Kidney (tissue), 2 donors: ENCODE data around the gene SLC35A1. TPM values are rescaled to one million over a fixed set of nuclear protein-coding genes. Genes with fewer than 3 reads are reported as not detected.

Experiments used
- polyA plus RNA-seq: library from polyadenylated mRNA; stranded (reverse); fragments of 350-450 nt; fragmentation: Illumina TruSeq; extraction: RNeasy Lipid Tissue Mini Kit (QIAGEN cat#74804); gene quantifications from one replicate; pipeline ENCODE4 v1.2.3, GENCODE V29; 2014; ENCODE audit warnings: low read depth, low replicate concordance; ENCODE audit not compliant: insufficient read depth
- total RNA-seq: library from RNA; stranded (reverse); fragmentation: NEBNext Ultra II Directional; extraction: Animal tissue kit (Norgen Biotek cat#: 25700); gene quantifications from one replicate; pipeline ENCODE4 v1.2.1, GENCODE V29; 2021
- donor health status: DM: yes; HTN: yes; CAD: no.

The SLC35A1 gene
- total and polyA plus RNA-seq, 2 donors from 2014 or later: 18.1 to 20.4 TPM

Other genes starting within 250 kb of the SLC35A1 start
- 10.5 TPM for gene SMIM8, start 150.4 kb upstream of the SLC35A1 start, total RNA-seq
- 14.6 TPM for gene SMIM8, start 150.4 kb upstream of the SLC35A1 start, polyA plus RNA-seq
- not detected for gene GJB7, start 143.7 kb upstream of the SLC35A1 start, total RNA-seq
- not detected for gene GJB7, start 143.7 kb upstream of the SLC35A1 start, polyA plus RNA-seq
- gene C6orf163, start 128.2 kb upstream of the SLC35A1 start, total RNA-seq: 4.2 TPM
- gene C6orf163, start 128.2 kb upstream of the SLC35A1 start, polyA plus RNA-seq: 1.3 TPM
- 2.5 TPM for gene CFAP206, start 65.0 kb upstream of the SLC35A1 start, total RNA-seq
- gene CFAP206, start 65.0 kb upstream of the SLC35A1 start, polyA plus RNA-seq: 2.6 TPM
- 31.7 TPM for gene RARS2, start 117.0 kb downstream of the SLC35A1 start, total RNA-seq
- 23.4 TPM for gene RARS2, start 117.0 kb downstream of the SLC35A1 start, polyA plus RNA-seq
- 22.7 TPM for gene ORC3, start 117.2 kb downstream of the SLC35A1 start, total RNA-seq
- gene ORC3, start 117.2 kb downstream of the SLC35A1 start, polyA plus RNA-seq: 16.4 TPM
- gene AKIRIN2, start 229.3 kb downstream of the SLC35A1 start, total RNA-seq: 43.4 TPM
- 26.0 TPM for gene AKIRIN2, start 229.3 kb downstream of the SLC35A1 start, polyA plus RNA-seq